Neuronal stem cell (in vitro differentiated cells): ENCODE data around the gene SPZ1.
"Not testable (repeated sequence)": the region's sequence is repeated elsewhere in the genome, so short reads cannot be mapped to it uniquely, and the experiment has no call there.

Experiments used
- DNase-seq: peaks from one replicate; pipeline ENCODE4 v3.0.0-alpha.2; 2013; ENCODE audit warnings: low spot score
- H2AFZ ChIP-seq: one replicate; pipeline ENCODE4 v1.6.1; 2013; ENCODE audit warnings: mild to moderate bottlenecking, low read length, inconsistent platforms
- H2AK5ac ChIP-seq: 2 replicates; pipeline ENCODE4 v1.6.1; 2013; ENCODE audit warnings: low read depth, mild to moderate bottlenecking, inconsistent platforms, low read length, moderate library complexity, mixed read lengths
- H2BK120ac ChIP-seq: 2 replicates; pipeline ENCODE4 v1.6.1; 2013; ENCODE audit warnings: low read depth, mild to moderate bottlenecking, inconsistent platforms, low read length, moderate library complexity, mixed read lengths
- H2BK12ac ChIP-seq: one replicate; pipeline ENCODE4 v1.6.1; 2013; ENCODE audit warnings: low read length, inconsistent platforms
- H2BK15ac ChIP-seq: 2 replicates; pipeline ENCODE4 v1.6.1; 2013; ENCODE audit warnings: mild to moderate bottlenecking, low read length, inconsistent platforms, mixed read lengths
- H2BK5ac ChIP-seq: one replicate; pipeline ENCODE4 v1.6.1; 2013; ENCODE audit warnings: inconsistent platforms, mild to moderate bottlenecking, low read length, moderate library complexity
- H3K14ac ChIP-seq: one replicate; pipeline ENCODE4 v1.6.1; 2013; ENCODE audit warnings: low read length, inconsistent platforms
- H3K18ac ChIP-seq: 2 replicates; pipeline ENCODE4 v1.6.1; 2013; ENCODE audit warnings: low read length, inconsistent platforms
- H3K23ac ChIP-seq: 2 replicates; pipeline ENCODE4 v1.6.1; 2013; ENCODE audit warnings: low read depth, mild to moderate bottlenecking, mixed read lengths, low read length, inconsistent platforms; ENCODE audit not compliant: poor library complexity
- H3K27ac ChIP-seq: replicated peaks from 3 replicates; pipeline ENCODE4 v1.5.1; 2013; ENCODE audit warnings: low read length, inconsistent platforms
- H3K27me3 ChIP-seq, 3 experiments: 2 replicates each; pipeline ENCODE4 v1.6.1; 2013; ENCODE audit warnings: low read length in 3 of 3, mild to moderate bottlenecking in 2 of 3, inconsistent platforms in 1 of 3, low read depth in 1 of 3, mixed read lengths in 1 of 3, moderate library complexity in 1 of 3; ENCODE audit not compliant: control insufficient read depth in 3 of 3, insufficient read depth in 3 of 3
- H3K36me3 ChIP-seq, 2 donors: replicated peaks in 1 of 2; 2 replicates each; pipeline ENCODE4 v1.6.1; 2013; ENCODE audit warnings: low read length in 2 of 2; ENCODE audit not compliant: control insufficient read depth in 2 of 2, insufficient read depth in 2 of 2
- H3K4ac ChIP-seq: 2 replicates; pipeline ENCODE4 v1.6.1; 2013; ENCODE audit warnings: inconsistent platforms, mild to moderate bottlenecking, low read length, moderate library complexity
- H3K4me1 ChIP-seq, 2 donors: 1 replicate in 1 of 2; 2 replicates in 1 of 2; pipeline ENCODE4 v1.6.1; 2013; ENCODE audit warnings: low read length in 2 of 2, low read depth in 1 of 2; ENCODE audit not compliant: control insufficient read depth in 2 of 2, insufficient read depth in 1 of 2
- H3K4me2 ChIP-seq: one replicate; pipeline ENCODE4 v1.6.1; 2013; ENCODE audit warnings: mild to moderate bottlenecking, low read length, inconsistent platforms; ENCODE audit not compliant: insufficient read depth, poor library complexity, severe bottlenecking
- H3K4me3 ChIP-seq, 2 donors: 2 replicates each; pipeline ENCODE4 v1.5.1; 2013; ENCODE audit warnings: low read length in 2 of 2, mild to moderate bottlenecking in 2 of 2, inconsistent platforms in 1 of 2, moderate library complexity in 1 of 2
- H3K79me1 ChIP-seq: one replicate; pipeline ENCODE4 v1.6.1; 2013; ENCODE audit warnings: low read depth, mild to moderate bottlenecking, inconsistent platforms, low read length, moderate library complexity
- H3K9ac ChIP-seq: one replicate; pipeline ENCODE4 v1.6.1; 2013; ENCODE audit warnings: mild to moderate bottlenecking, low read depth, low read length, inconsistent platforms; ENCODE audit not compliant: poor library complexity
- H3K9me3 ChIP-seq, 2 donors: replicated peaks in 1 of 2; 2 replicates each; pipeline versions ENCODE3 to v1.6.1; 2013; ENCODE audit warnings: low read length in 2 of 2, mild to moderate bottlenecking in 2 of 2, inconsistent platforms in 1 of 2, low read depth in 1 of 2, mixed read lengths in 1 of 2, moderate library complexity in 1 of 2; ENCODE audit not compliant: control insufficient read depth in 2 of 2, insufficient read depth in 1 of 2
- H4K8ac ChIP-seq: one replicate; pipeline ENCODE4 v1.6.1; 2013; ENCODE audit warnings: low read depth, mild to moderate bottlenecking, inconsistent platforms, low read length, moderate library complexity
- H4K91ac ChIP-seq: one replicate; pipeline ENCODE4 v1.6.1; 2013; ENCODE audit warnings: low read length, low read depth, mild to moderate bottlenecking, inconsistent platforms; ENCODE audit not compliant: poor library complexity
- WGBS, 2 donors: extraction: QIAGEN DNeasy Blood & Tissue Kit; methylation state at CpG; one replicate each; pipeline ENCODE4 v1.1.7; 2013; ENCODE audit warnings: missing lambda C conversion rate in 2 of 2, mixed read lengths in 1 of 2; ENCODE audit not compliant: insufficient read length in 2 of 2, insufficient replicate concordance in 1 of 2; ENCODE audit errors: extremely low coverage in 2 of 2; 5-methylcytosine and 5-hydroxymethylcytosine counted together

The SPZ1 gene

DNA sequence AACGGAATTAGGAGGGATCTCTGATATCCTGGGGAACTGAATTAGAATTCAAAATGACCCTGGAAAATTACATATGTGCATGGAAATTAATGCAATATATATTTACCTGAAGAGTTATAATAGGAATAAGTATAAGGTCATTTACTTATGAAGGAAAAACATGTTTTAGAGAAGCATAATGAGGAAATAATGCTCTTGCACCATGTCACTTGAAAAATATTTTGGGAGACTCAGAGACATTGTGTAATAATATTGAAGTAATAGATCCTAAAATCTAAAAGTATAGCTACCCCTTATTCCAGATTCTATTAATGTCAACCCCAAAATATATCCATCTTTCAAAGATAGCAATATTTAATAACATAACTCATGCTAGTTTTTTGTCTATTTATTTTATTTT, 28.4 kb downstream of the SPZ1 start:
- DNase-seq = no peak
- Histone ChIP-seq H3K36me3 (no peaks in the 10 kb centered on the region), H2BK15ac (no peak overlapping the region), H4K91ac (no peak overlapping the region), H3K18ac (no peak overlapping the region), H3K27ac (no peak overlapping the region), H3K4me2 (no peak overlapping the region), H2BK5ac (no peak overlapping the region), H3K23ac (no peak overlapping the region), H4K8ac (no peak overlapping the region), H3K9me3 (no peaks in the 10 kb centered on the region), H3K79me1 (no peaks in the 10 kb centered on the region), H3K4me1 (no peaks in the 10 kb centered on the region), H2BK120ac (no peak overlapping the region), H3K4me3 (no peak overlapping the region), H3K4ac (no peak overlapping the region), H3K27me3 (no peaks in the 10 kb centered on the region), H3K9ac (no peak overlapping the region), H2AK5ac (no peak overlapping the region), H2BK12ac (no peak overlapping the region), H3K14ac (no peak overlapping the region), H2AFZ (no peak overlapping the region)
- WGBS, 2 donors = no CpG with 5 or more reads among the region's 1 CpG

DNA sequence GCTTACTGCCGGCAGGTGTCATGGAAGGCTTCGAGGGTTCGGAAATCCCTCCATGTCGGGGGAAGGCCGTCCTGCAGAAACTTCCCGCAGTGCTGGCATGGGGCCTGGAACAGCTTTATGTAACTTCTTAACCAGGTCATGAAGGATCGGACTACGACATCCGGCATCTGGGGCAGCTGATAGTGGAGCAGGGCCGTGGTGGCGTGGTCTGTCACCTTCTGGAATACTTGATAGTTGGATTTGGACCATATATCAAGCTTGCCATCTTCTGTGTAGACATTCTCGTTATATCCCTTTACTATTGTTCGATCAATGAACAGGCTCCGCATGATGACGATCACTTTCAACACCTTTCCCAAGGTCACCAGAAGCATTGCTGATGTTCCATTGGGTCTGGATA, 31.2 kb downstream of the SPZ1 start:
- H3K14ac ChIP-seq, H2BK5ac ChIP-seq, H3K4me3 ChIP-seq, H3K4me2 ChIP-seq, H3K9ac ChIP-seq, H2BK120ac ChIP-seq, H3K36me3 ChIP-seq, H3K27ac ChIP-seq, H2AK5ac ChIP-seq, H4K8ac ChIP-seq, H3K9me3 ChIP-seq, DNase-seq, H3K23ac ChIP-seq, H4K91ac ChIP-seq, H2BK12ac ChIP-seq, H2BK15ac ChIP-seq, H3K18ac ChIP-seq, H3K79me1 ChIP-seq, H2AFZ ChIP-seq, H3K4me1 ChIP-seq, H3K27me3 ChIP-seq, H3K4ac ChIP-seq: not testable (repeated sequence)
- no CpG with 5 or more reads among the region's 15 CpGs for WGBS, 2 donors

DNA sequence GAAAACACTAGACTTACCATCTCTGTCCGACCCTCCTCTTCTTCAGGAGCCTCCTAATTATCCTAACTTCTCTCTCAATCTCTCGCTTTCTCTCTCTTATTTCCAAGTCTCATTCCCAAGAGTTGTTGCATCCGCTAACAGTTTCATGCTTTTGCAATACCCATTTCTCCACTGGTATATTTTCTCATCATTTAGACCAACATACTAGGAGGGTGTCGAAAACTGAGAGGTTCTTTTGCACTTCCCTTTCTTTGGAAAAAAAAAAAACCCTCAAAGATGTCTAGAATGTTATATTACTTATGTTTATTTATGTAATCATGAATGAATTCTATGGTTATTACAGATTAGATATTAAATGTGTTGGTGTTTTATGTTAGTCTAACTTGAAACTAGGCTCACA, 35.9 kb downstream of the SPZ1 start:
- Histone ChIP-seq H3K23ac (no peak overlapping the region), H3K79me1 (no peaks in the 10 kb centered on the region), H2BK5ac (no peak overlapping the region), H3K4ac (no peak overlapping the region), H2AFZ (no peak overlapping the region), H2AK5ac (no peak overlapping the region), H3K27me3 (no peaks in the 10 kb centered on the region), H3K27ac (no peak overlapping the region), H3K9ac (no peak overlapping the region), H3K36me3 (no peaks in the 10 kb centered on the region), H3K4me2 (no peak overlapping the region), H4K8ac (no peak overlapping the region), H2BK120ac (no peak overlapping the region), H4K91ac (no peak overlapping the region), H2BK15ac (no peak overlapping the region), H3K4me3 (no peak overlapping the region), H3K4me1 (no peaks in the 10 kb centered on the region), H2BK12ac (no peak overlapping the region), H3K9me3 (no peaks in the 10 kb centered on the region), H3K14ac (no peak overlapping the region), H3K18ac (no peak overlapping the region)
- DNase-seq = no peak
- 100% methylated on average over 1 of the region's 4 CpGs; no CpG with 5 or more reads in 1 of the 2 donors for WGBS, 2 donors

DNA sequence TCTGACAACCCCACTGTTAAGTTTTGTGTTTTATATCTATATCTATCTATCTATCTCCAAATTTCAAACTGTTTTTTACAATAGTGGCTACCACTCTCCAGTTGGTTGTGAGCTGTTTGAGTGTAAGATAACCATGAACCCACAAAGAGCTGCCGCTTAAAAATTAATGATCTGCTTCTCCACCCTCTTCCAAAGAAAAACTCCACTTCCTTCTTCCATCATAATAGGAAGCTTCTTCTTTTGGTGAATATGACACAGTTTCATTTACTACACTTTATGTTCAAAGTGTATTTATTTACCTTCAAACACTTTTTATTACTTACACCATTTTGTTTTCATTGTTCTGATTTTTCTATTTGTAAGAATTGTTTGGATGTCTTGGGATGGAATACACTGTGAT, 37.9 kb downstream of the SPZ1 start:
- Histone ChIP-seq H2BK120ac (no peak overlapping the region), H3K27me3 (no peaks in the 10 kb centered on the region), H3K36me3 (no peaks in the 10 kb centered on the region), H3K27ac (no peak overlapping the region), H3K4me3 (no peak overlapping the region), H3K9me3 (no peaks in the 10 kb centered on the region), H3K4ac (no peak overlapping the region), H4K8ac (no peak overlapping the region), H3K4me2 (no peak overlapping the region), H2BK12ac (no peak overlapping the region), H2AFZ (no peak overlapping the region), H3K18ac (no peak overlapping the region), H4K91ac (no peak overlapping the region), H3K79me1 (no peaks in the 10 kb centered on the region), H2BK5ac (no peak overlapping the region), H3K14ac (no peak overlapping the region), H3K9ac (no peak overlapping the region), H3K23ac (no peak overlapping the region), H2AK5ac (no peak overlapping the region), H2BK15ac (no peak overlapping the region), H3K4me1 (no peaks in the 10 kb centered on the region)
- no peak for DNase-seq
- no CpG with 5 or more reads among the region's 1 CpG for WGBS, 2 donors
